ENCODE results near the gene SENP3.

GRCh38 chr17:7574176-7574953, 12.6 kb downstream of the SENP3 start:
- no peak for TF ChIP-seq CTCF (IDR thresholded peaks at IDR 0.05)
- no peak for TF ChIP-seq MYC (IDR thresholded peaks at IDR 0.05; ENCODE audit: borderline replicate concordance, low read length)
- TF ChIP-seq CEBPB (IDR thresholded peaks at IDR 0.05) = no peak
- no peak for TF ChIP-seq USF2 (IDR thresholded peaks at IDR 0.05)

Data from A549 (cell line).